Activated CD8-positive, alpha-beta memory T cell treated with anti-CD3 and anti-CD28 coated beads for 36 hours (primary cell): ENCODE results near the gene PRM2. TPM values are rescaled to one million over a fixed set of nuclear protein-coding genes. Genes with fewer than 3 reads are reported as not detected.
"Not testable (repeated sequence)": the region's sequence is repeated elsewhere in the genome, so short reads cannot be mapped to it uniquely, and the experiment has no call there.

Experiments
- CTCF ChIA-PET: fragments of 350-600 bp; sonication (Branson Sonifier 250); formaldehyde crosslinking; loops from one replicate; lab custom pipeline; 2021; ENCODE audit warnings: antibody characterized with exemption; lab: Charles Lee
- POLR2A ChIA-PET: fragments of 350-600 bp; sonication (Branson Sonifier 250); formaldehyde crosslinking; loops from one replicate; lab custom pipeline; 2021; ENCODE audit warnings: antibody characterized with exemption; lab: Charles Lee
- total RNA-seq, 2 experiments: library from RNA; stranded (reverse); gene quantifications; one replicate each; pipeline ENCODE4 v1.2.3, GENCODE V29; 2021

The PRM2 gene
- total RNA-seq, 2 experiments from 2014 or later = not detected

- POLR2A ChIA-PET = interaction anchor here (1.4 kb wide), 1 partner anchor 15 kb away, joined by 4 read pairs; no protein-coding TSS in a partner anchor
- CTCF ChIA-PET = interaction anchor here (0.9 kb wide), 1 partner anchor 16 kb away, joined by 3 read pairs; no protein-coding TSS in a partner anchor
Observed at GRCh38 chr16:11296351-11296705, 20.0 kb upstream of the PRM2 start.

GRCh38 chr16:11295672-11296071 lies 19.4 kb upstream of the PRM2 start:
- CTCF ChIA-PET = interaction anchor here (1.3 kb wide), 1 partner anchor 23 kb away, joined by 3 read pairs; the partner anchor contains the start of gene PRM3
- POLR2A ChIA-PET = no interaction called here

GRCh38 chr16:11292076-11292748 lies 15.9 kb upstream of the PRM2 start:
- ChIA-PET CTCF (interaction anchor here (0.7 to 1.3 kb wide), 3 partner anchors 11 to 240 kb away, joined by 3 to 5 read pairs (median 4); partner anchors contain the start of gene SOCS1), POLR2A (interaction anchor here (0.6 kb wide), 1 partner anchor 102 kb away, joined by 4 read pairs; no protein-coding TSS in a partner anchor)

- POLR2A ChIA-PET = no interaction called here
- CTCF ChIA-PET = interaction anchor here (1.3 kb wide), 1 partner anchor 241 kb away, joined by 4 read pairs; no protein-coding TSS in a partner anchor
Observed at GRCh38 chr16:11291091-11291703, 14.9 kb upstream of the PRM2 start.

GRCh38 chr16:11290102-11290893 lies 14.0 kb upstream of the PRM2 start:
- CTCF ChIA-PET = no interaction called here
- POLR2A ChIA-PET = no interaction called here

- CTCF ChIA-PET, POLR2A ChIA-PET: not testable (repeated sequence)
Observed at GRCh38 chr16:11289696-11290095, 13.4 kb upstream of the PRM2 start.

GRCh38 chr16:11289202-11289601 lies 12.9 kb upstream of the PRM2 start:
- CTCF ChIA-PET = interaction anchor here (0.6 to 0.8 kb wide), 2 partner anchors 14 to 31 kb away, joined by 3 read pairs; no protein-coding TSS in a partner anchor

GRCh38 chr16:11285842-11286241 lies 9.6 kb upstream of the PRM2 start:
- POLR2A ChIA-PET = no interaction called here
- CTCF ChIA-PET = interaction anchor here (0.5 to 1.9 kb wide), 6 partner anchors 12 to 321 kb away, joined by 3 to 8 read pairs (median 3); no protein-coding TSS in a partner anchor

More at GRCh38 chr16:11289202-11289601, 12.9 kb upstream of the PRM2 start:
- POLR2A ChIA-PET = no interaction called here

- CTCF ChIA-PET = no interaction called here
- POLR2A ChIA-PET = no interaction called here
Observed at GRCh38 chr16:11283820-11284248, 7.6 kb upstream of the PRM2 start.

GRCh38 chr16:11280616-11281522 lies 4.6 kb upstream of the PRM2 start, which contains the start of gene PRM1:
Gene PRM1 (minus strand): TSS chr16:11281330. CDS start chr16:11281238, 92 bp downstream.
- ChIA-PET CTCF (interaction anchor here (0.6 to 1.3 kb wide), 3 partner anchors 11 to 91 kb away, joined by 3 to 5 read pairs (median 4); no protein-coding TSS in a partner anchor), POLR2A (no interaction called here)

GRCh38 chr16:11278681-11279628 lies 2.7 kb upstream of the PRM2 start:
- CTCF ChIA-PET = interaction anchor here (1.0 to 1.3 kb wide), 2 partner anchors 15 to 93 kb away, joined by 3 to 4 read pairs; no protein-coding TSS in a partner anchor
- POLR2A ChIA-PET = no interaction called here

- ChIA-PET CTCF (no interaction called here), POLR2A (no interaction called here)
Observed at GRCh38 chr16:11277607-11278337, 1.5 kb upstream of the PRM2 start.

GRCh38 chr16:11276896-11277593 lies 765 bp upstream of the PRM2 start:
- POLR2A ChIA-PET = interaction anchor here (0.7 kb wide), 1 partner anchor 420 kb away, joined by 3 read pairs; no protein-coding TSS in a partner anchor
- CTCF ChIA-PET = no interaction called here

GRCh38 chr16:11274964-11275363 lies 1.3 kb downstream of the PRM2 start:
- POLR2A ChIA-PET = no interaction called here
- CTCF ChIA-PET = interaction anchor here (0.6 kb wide), 1 partner anchor 14 kb away, joined by 3 read pairs; no protein-coding TSS in a partner anchor

- ChIA-PET POLR2A (interaction anchor here (0.6 kb wide), 1 partner anchor 49 kb away, joined by 3 read pairs; no protein-coding TSS in a partner anchor), CTCF (interaction anchor here (1.0 kb wide), 1 partner anchor 302 kb away, joined by 3 read pairs; no protein-coding TSS in a partner anchor)
Observed at GRCh38 chr16:11273721-11274324, 2.5 kb downstream of the PRM2 start.
